K562 (cell line): Measurements from ENCODE around the gene C16orf92. TPM values are rescaled to one million over a fixed set of nuclear protein-coding genes. Genes with fewer than 3 reads are reported as not detected.

Source experiments
- BHLHE40 ChIP-seq: IDR thresholded peaks from 2 replicates; pipeline ENCODE4 v1.6.1; 2011; ENCODE audit warnings: low read length, improper control_type of control experiment
- CBX3 ChIP-seq, 2 experiments: IDR thresholded peaks; 1 replicate in 1 of 2; 2 replicates in 1 of 2; pipeline ENCODE4 v1.6.1; 2012; ENCODE audit warnings: inconsistent platforms in 2 of 2, low read length in 2 of 2, borderline replicate concordance in 1 of 2, control low read depth in 1 of 2
- CBX5 ChIP-seq: IDR thresholded peaks from 2 replicates; pipeline ENCODE4 v1.6.1; 2014; ENCODE audit warnings: low read depth, borderline replicate concordance
- CHD2 ChIP-seq: IDR thresholded peaks from 2 replicates; pipeline ENCODE4 v1.6.1; 2011; ENCODE audit warnings: low read depth, low read length
- DNMT1 ChIP-seq: fragments of 450-650 bp; IDR thresholded peaks from 2 replicates; pipeline ENCODE4 v1.6.1; 2016; ENCODE audit warnings: antibody characterized with exemption, mild to moderate bottlenecking
- HDAC8 ChIP-seq: fragments of 450-650 bp; IDR thresholded peaks from 2 replicates; pipeline ENCODE4 v1.6.1; 2016; ENCODE audit warnings: mild to moderate bottlenecking, missing genetic modification characterization, moderate library complexity, missing compliant biosample characterization
- HLTF ChIP-seq: fragments of 450-650 bp; IDR thresholded peaks from 2 replicates; pipeline ENCODE4 v1.6.1; 2016
- JUN ChIP-seq, 2 experiments: sonication (generic) in 1 of 2; formaldehyde crosslinking in 1 of 2; IDR thresholded peaks; 2 replicates each; pipeline versions ENCODE4 v1.6.1 to v1.8.0; 2012 to 2022; ENCODE audit warnings: borderline replicate concordance in 2 of 2, mild to moderate bottlenecking in 2 of 2, improper control_type of control experiment in 1 of 2, low read depth in 1 of 2, low read length in 1 of 2, missing genetic modification reagents in 1 of 2
- JUNB ChIP-seq: fragments of 450-650 bp; formaldehyde crosslinking; conservative IDR thresholded peaks from 2 replicates; pipeline ENCODE4 v1.4.0; 2020; ENCODE audit warnings: mild to moderate bottlenecking
- KDM2B ChIP-seq: fragments of 250-450 bp; sonication (Bioruptor Pico); IDR thresholded peaks from 2 replicates; pipeline ENCODE4 v1.8.0; 2021; ENCODE audit warnings: mild to moderate bottlenecking, moderate library complexity
- MEF2A ChIP-seq: IDR thresholded peaks from 2 replicates; pipeline ENCODE4 v1.6.1; 2011; ENCODE audit warnings: low read depth, mild to moderate bottlenecking, low read length, moderate library complexity; ENCODE audit not compliant: control insufficient read depth
- NUFIP1 ChIP-seq: fragments of 450-650 bp; IDR thresholded peaks from 2 replicates; pipeline ENCODE4 v1.6.1; 2018; ENCODE audit not compliant: partially characterized antibody
- RFX5 ChIP-seq: IDR thresholded peaks from 2 replicates; pipeline ENCODE4 v1.6.1; 2011; ENCODE audit warnings: low read depth, mild to moderate bottlenecking, improper control_type of control experiment, low read length
- SMAD3 ChIP-seq: fragments of 450-650 bp; formaldehyde crosslinking; conservative IDR thresholded peaks from 2 replicates; pipeline ENCODE4 v1.4.0; 2020; ENCODE audit warnings: mild to moderate bottlenecking
- SNRNP70 ChIP-seq: fragments of 200-400 bp; formaldehyde crosslinking; optimal IDR thresholded peaks from 2 replicates; pipeline ENCODE3; 2017; ENCODE audit warnings: low read depth, low read length
- TEAD1 ChIP-seq, 2 experiments: fragments of 450-650 bp in 1 of 2; sonication (generic) in 1 of 2; formaldehyde crosslinking; IDR thresholded peaks; 2 replicates each; pipeline versions ENCODE4 v1.4.0 to v1.8.0; 2020 to 2022; ENCODE audit warnings: mild to moderate bottlenecking in 2 of 2, missing genetic modification reagents in 1 of 2
- TRIM24 ChIP-seq, 2 experiments: fragments of 450-650 bp; IDR thresholded peaks; 2 replicates each; pipeline ENCODE4 v1.6.1; 2016
- ZBTB7A ChIP-seq: IDR thresholded peaks from 2 replicates; pipeline ENCODE4 v1.6.1; 2011; ENCODE audit warnings: low read depth, mild to moderate bottlenecking, low read length, moderate library complexity, borderline replicate concordance; ENCODE audit not compliant: control insufficient read depth
- ZEB2 ChIP-seq: fragments of 450-650 bp; IDR thresholded peaks from 2 replicates; pipeline ENCODE4 v1.6.1; 2016
- ZNF398 ChIP-seq: fragments of 250-450 bp; sonication (Bioruptor Pico); IDR thresholded peaks from 2 replicates; pipeline ENCODE4 v1.8.0; 2021; ENCODE audit warnings: moderate library complexity, mild to moderate bottlenecking, inconsistent platforms
- polyA plus RNA-seq, 8 experiments: library from polyadenylated mRNA; depleted of rRNA in 4 of 8; stranded (reverse) in 5 of 8; unstranded in 3 of 8; fragments of >200 nt; fragmentation: Nextera tagmentation in 2 of 8; fragmentation: Illumina TruSeq in 1 of 8; extraction: Ambion mirVana in 2 of 8; extraction: Trizol in 1 of 8; gene quantifications; 2 replicates each; pipeline versions ENCODE4 v1.2.1 to v1.2.3, GENCODE V29; 2011 to 2014; ENCODE audit warnings: inconsistent platforms in 1 of 8, missing spikeins in 1 of 8
- total RNA-seq, 7 experiments: library from RNA; depleted of rRNA in 6 of 7; stranded (reverse); fragments of >200 nt in 6 of 7; fragmentation: Illumina TruSeq in 2 of 7; extraction: Trizol in 2 of 7; gene quantifications; 2 replicates each; pipeline versions ENCODE4 v1.2.1 to v1.2.3, GENCODE V29; 2011 to 2021; ENCODE audit warnings: low replicate concordance in 1 of 7
- TF ChIP-seq, protein P1 (sequence below): fragments of 200-800 bp; sonication (Bioruptor generic); IDR thresholded peaks from 2 replicates; pipeline ENCODE4 v1.6.1; 2017; ENCODE audit warnings: missing genetic modification characterization, missing compliant biosample characterization
- TF ChIP-seq, protein P2 (sequence below): fragments of 250-450 bp; sonication (Bioruptor Pico); IDR thresholded peaks from 2 replicates; pipeline ENCODE4 v1.6.1; 2021; ENCODE audit warnings: mild to moderate bottlenecking

Gene C16orf92
- total and polyA plus RNA-seq, 9 of the 15 experiments (the other 6 are each of a cell fraction or from before 2014, with no cell fraction given): not detected

DNA sequence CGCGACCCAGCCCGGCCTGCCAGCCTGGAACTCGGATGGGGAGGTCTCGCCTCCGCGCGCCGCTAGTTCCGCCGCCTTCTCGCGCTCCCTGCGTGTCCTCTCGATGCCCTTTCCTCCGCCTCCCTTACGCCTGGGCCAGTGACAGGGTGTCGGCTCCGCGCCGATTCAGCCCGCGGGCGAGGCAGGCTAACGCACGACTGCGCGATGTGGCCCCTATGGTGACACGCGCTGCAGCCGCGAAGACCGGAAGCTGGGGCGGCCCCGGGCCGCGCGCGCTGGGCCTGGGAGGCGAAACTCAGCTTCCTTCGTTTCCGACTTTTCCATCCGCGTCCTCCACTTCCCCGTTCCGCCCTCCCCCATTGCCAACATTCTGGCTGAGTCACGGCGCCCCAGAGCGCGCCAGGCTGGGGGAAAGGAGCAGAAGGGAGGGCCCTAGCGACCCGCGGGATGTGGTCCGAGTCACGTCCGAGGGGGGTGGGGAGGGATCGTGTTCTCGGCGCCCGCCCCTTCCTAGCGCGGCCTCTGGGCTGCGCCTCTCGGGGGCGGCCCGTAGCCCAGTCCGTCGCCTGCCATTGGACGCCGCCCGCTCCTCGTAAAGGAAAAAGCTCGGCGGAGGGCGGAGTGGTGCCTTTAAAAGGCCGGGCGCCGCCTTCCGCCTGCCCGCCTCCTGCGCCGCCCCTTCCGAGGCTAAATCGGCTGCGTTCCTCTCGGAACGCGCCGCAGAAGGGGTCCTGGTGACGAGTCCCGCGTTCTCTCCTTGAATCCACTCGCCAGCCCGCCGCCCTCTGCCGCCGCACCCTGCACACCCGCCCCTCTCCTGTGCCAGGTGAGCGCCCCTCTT lies 42.3 kb downstream of the C16orf92 start, which contains the start of gene ALDOA (continued):
- TF ChIP-seq JUN (IDR thresholded peaks at IDR 0.05; ENCODE audit: borderline replicate concordance, low read depth, low read length) (peak; percentile 69), JUN (CRISPR knock-in tag; IDR thresholded peaks at IDR 0.05; ENCODE audit: borderline replicate concordance) (peak; percentile 95), CBX3 (IDR thresholded peaks at IDR 0.05; ENCODE audit: borderline replicate concordance in 1 of 2, low read length in 2 of 2) (no peak), KDM2B (0 out of 2 replicates have a peak, but pooled peaks have one; percentile 76), ZBTB7A (peak; percentile 92), SNRNP70 (no peak), NUFIP1 (peak; percentile 21), SMAD3 (peak; percentile 75; the same call in 1 of the 2 replicates), JUNB (CRISPR knock-in tag) (no peak), RFX5 (no peak), TEAD1 (CRISPR knock-in tag; IDR thresholded peaks at IDR 0.05) (peak; percentile 47 to 95; a peak in 3 of 4 replicates), CBX5 (0 out of 2 replicates have a peak, but pooled peaks have one; percentile 56), BHLHE40 (peak; percentile 67), HDAC8 (peak; percentile 83), HLTF (no peak), TRIM24 (IDR thresholded peaks at IDR 0.05) (peak in 1 of 2 experiments; percentile 65; a peak in 2 of 4 replicates), DNMT1 (no peak), ZNF398 (CRISPR knock-in tag) (no peak), CHD2 (peak; percentile 65; the same call in 1 of the 2 replicates), ZEB2 (no peak), MEF2A (no peak)
- TF ChIP-seq, protein P1, sequence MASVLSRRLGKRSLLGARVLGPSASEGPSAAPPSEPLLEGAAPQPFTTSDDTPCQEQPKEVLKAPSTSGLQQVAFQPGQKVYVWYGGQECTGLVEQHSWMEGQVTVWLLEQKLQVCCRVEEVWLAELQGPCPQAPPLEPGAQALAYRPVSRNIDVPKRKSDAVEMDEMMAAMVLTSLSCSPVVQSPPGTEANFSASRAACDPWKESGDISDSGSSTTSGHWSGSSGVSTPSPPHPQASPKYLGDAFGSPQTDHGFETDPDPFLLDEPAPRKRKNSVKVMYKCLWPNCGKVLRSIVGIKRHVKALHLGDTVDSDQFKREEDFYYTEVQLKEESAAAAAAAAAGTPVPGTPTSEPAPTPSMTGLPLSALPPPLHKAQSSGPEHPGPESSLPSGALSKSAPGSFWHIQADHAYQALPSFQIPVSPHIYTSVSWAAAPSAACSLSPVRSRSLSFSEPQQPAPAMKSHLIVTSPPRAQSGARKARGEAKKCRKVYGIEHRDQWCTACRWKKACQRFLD: no peak
- TF ChIP-seq, protein P2, sequence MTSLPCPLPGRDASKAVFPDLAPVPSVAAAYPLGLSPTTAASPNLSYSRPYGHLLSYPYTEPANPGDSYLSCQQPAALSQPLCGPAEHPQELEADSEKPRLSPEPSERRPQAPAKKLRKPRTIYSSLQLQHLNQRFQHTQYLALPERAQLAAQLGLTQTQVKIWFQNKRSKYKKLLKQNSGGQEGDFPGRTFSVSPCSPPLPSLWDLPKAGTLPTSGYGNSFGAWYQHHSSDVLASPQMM (CRISPR knock-in tag): no peak
